SK-N-MC (cell line): ENCODE measurements around the gene ANKRD10.

Experiments
- EZH2 ChIP-seq: fragments of 200-600 bp; sonication (generic); IDR thresholded peaks from one replicate; pipeline ENCODE4 v1.6.1; 2017; ENCODE audit warnings: antibody characterized with exemption
- FOXP2 ChIP-seq: optimal IDR thresholded peaks from 2 replicates; pipeline ENCODE3; 2011; ENCODE audit warnings: mild to moderate bottlenecking, moderate library complexity; ENCODE audit not compliant: insufficient read depth; ENCODE audit errors: extremely low read length, control extremely low read depth
- POLR2AphosphoS5 ChIP-seq: IDR thresholded peaks from 2 replicates; pipeline ENCODE4 v1.6.1; 2012; ENCODE audit warnings: mild to moderate bottlenecking, low read depth, low read length, borderline replicate concordance

- no peak for TF ChIP-seq POLR2AphosphoS5
- no peak for TF ChIP-seq EZH2
- no peak for TF ChIP-seq FOXP2
These were observed 27.5 kb upstream of the ANKRD10 start for GRCh38 chr13:110942248-110942981.
